NT2/D1 (cell line): ENCODE measurements around the gene UQCC3.

Experiments used
- YY1 ChIP-seq: IDR thresholded peaks from 2 replicates; pipeline ENCODE4 v1.6.1; 2011; ENCODE audit not compliant: insufficient read length, insufficient read depth
- ZNF274 ChIP-seq: IDR thresholded peaks from 2 replicates; pipeline ENCODE4 v1.6.1; 2011; ENCODE audit warnings: mild to moderate bottlenecking, low read depth, low read length

DNA sequence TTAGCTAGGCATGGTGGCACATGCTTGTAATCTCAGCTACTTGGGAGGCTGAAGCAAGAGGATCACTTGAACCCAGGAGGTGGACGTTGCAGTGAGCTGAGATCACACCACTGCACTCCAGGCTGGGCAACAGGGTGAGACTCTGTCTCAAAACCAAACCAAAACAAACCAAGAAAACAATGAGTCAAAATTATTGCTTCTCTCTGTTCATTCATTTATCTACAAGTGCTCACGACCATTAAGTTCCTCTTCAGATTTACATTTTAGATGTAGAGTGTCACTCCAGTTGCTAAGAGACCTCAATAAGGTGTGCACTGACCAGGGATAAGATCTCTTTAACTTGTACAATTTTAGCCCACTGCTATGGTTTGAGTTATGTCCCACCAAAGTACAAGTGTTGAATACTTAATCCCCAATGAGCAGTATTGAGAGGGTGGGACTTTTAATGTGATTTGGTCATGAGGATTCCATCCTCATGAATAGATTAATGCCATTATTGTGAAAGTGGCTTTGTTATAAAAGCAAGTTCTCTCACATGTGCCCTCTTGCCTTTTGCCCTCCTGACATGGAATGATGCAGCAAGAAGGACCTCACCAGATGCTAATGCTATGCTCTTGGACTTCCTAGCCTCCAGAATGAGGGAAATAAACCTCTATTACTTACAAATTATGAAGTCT, 48.0 kb downstream of the UQCC3 start:
- TF ChIP-seq ZNF274: no peak
- TF ChIP-seq YY1: no peak
